ENCODE measurements around the gene NSMCE1. TPM values are rescaled to one million over a fixed set of nuclear protein-coding genes. Genes with fewer than 3 reads are reported as not detected.

The NSMCE1 gene
- total RNA-seq, 1 donor from 2014 or later = 21.2 TPM

DNA sequence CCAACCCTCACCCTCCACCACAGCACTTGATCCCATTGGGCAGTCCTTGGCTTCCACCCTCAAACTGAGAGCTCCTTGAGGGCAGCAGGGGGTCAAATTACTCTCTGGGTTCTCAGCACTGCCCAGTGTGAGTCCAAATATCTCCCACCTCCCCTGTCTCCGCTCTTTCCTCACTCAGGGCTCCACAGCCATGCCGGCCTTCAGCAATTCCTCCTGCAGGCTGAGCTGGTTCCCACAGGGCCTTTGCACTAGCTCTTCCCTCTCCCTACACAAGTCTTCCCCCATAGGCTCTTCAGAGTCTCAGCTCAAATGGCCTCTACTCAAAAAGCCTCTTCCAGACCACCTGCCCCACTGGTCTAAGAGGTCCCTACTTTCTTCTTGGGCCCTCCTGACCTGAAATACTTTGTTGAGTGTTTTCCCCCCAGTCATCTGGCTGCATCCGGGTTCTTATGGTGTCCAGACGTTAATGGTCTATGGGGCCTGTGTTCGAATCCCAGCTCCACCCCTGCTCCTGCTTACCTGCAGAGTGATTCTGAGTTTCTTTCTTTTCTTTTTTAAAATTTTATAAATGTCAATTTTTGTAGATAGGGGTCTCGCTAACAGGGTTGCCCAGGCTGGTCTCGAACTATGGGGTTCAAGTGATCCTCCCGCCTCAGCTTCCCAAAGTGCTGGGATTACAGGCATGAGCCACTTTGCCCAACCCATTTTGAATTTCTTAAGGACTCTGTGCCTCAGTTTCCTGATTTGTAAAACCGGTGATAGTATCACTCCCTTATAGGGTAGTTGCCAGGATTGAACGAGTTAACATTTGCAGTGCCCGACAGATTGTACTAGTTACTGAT lies 44.2 kb upstream of the NSMCE1 start:
- peaks cover 3% of the 10 kb centered on the region for H3K9me3 Mint-ChIP-seq (ENCODE audit: low read depth)
- peaks cover 42% of the 10 kb centered on the region for H3K4me1 Mint-ChIP-seq (ENCODE audit: low read depth)
- peak overlapping the region; percentile 87 for H3K4me3 Mint-ChIP-seq (ENCODE audit: unreplicated experiment)
- no peak for DNase-seq (ENCODE audit: low spot score)
- H3K27me3 Mint-ChIP-seq (ENCODE audit: low read depth) = no peaks in the 10 kb centered on the region
- no peaks in the 10 kb centered on the region for H3K36me3 Mint-ChIP-seq (ENCODE audit: low read depth)
- H3K27ac Mint-ChIP-seq (ENCODE audit: unreplicated experiment) = no peak overlapping the region
- TF ChIP-seq, protein P1, sequence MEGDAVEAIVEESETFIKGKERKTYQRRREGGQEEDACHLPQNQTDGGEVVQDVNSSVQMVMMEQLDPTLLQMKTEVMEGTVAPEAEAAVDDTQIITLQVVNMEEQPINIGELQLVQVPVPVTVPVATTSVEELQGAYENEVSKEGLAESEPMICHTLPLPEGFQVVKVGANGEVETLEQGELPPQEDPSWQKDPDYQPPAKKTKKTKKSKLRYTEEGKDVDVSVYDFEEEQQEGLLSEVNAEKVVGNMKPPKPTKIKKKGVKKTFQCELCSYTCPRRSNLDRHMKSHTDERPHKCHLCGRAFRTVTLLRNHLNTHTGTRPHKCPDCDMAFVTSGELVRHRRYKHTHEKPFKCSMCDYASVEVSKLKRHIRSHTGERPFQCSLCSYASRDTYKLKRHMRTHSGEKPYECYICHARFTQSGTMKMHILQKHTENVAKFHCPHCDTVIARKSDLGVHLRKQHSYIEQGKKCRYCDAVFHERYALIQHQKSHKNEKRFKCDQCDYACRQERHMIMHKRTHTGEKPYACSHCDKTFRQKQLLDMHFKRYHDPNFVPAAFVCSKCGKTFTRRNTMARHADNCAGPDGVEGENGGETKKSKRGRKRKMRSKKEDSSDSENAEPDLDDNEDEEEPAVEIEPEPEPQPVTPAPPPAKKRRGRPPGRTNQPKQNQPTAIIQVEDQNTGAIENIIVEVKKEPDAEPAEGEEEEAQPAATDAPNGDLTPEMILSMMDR (IDR thresholded peaks at IDR 0.05) = no peak

GRCh38 chr16:27311897-27312303 lies 43.3 kb upstream of the NSMCE1 start:
- Mint-ChIP-seq H3K4me1 (ENCODE audit: low read depth) (peaks cover 33% of the 10 kb centered on the region), H3K4me3 (ENCODE audit: unreplicated experiment) (no peak overlapping the region), H3K9me3 (ENCODE audit: low read depth) (peaks cover 3% of the 10 kb centered on the region), H3K27ac (ENCODE audit: unreplicated experiment) (no peak overlapping the region), H3K36me3 (ENCODE audit: low read depth) (no peaks in the 10 kb centered on the region), H3K27me3 (ENCODE audit: low read depth) (no peaks in the 10 kb centered on the region)
- TF ChIP-seq, protein P1 (IDR thresholded peaks at IDR 0.05) = no peak
- DNase-seq (ENCODE audit: low spot score) = peak; percentile 26

DNA sequence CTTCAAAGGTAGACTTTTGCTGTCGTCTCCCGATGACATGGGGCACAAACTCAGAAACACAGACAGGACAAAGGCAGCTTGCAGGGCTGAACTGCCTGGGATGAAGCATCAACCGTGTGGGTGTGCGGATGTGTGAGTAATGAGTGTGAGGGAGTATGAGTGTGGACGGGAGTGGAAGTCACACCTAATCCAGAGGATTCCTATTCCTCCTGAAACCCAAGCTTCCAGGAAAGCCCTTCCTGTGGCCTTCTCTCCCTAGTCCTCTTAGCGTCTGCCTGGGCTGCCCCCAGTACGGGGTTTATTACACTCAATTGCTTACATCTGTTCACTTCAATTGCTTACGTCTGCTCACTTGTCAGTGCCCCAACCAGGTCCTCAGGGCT lies 42.9 kb upstream of the NSMCE1 start:
- Mint-ChIP-seq H3K4me1 (ENCODE audit: low read depth) (peaks cover 29% of the 10 kb centered on the region), H3K27ac (ENCODE audit: unreplicated experiment) (no peak overlapping the region), H3K4me3 (ENCODE audit: unreplicated experiment) (no peak overlapping the region), H3K27me3 (ENCODE audit: low read depth) (no peaks in the 10 kb centered on the region), H3K9me3 (ENCODE audit: low read depth) (peaks cover 3% of the 10 kb centered on the region), H3K36me3 (ENCODE audit: low read depth) (no peaks in the 10 kb centered on the region)
- DNase-seq (ENCODE audit: low spot score) = no peak
- TF ChIP-seq, protein P1 (IDR thresholded peaks at IDR 0.05) = no peak

GRCh38 chr16:27310576-27311447 lies 42.2 kb upstream of the NSMCE1 start:
- Mint-ChIP-seq H3K27me3 (ENCODE audit: low read depth) (no peaks in the 10 kb centered on the region), H3K4me1 (ENCODE audit: low read depth) (peaks cover 23% of the 10 kb centered on the region), H3K4me3 (ENCODE audit: unreplicated experiment) (no peak overlapping the region), H3K27ac (ENCODE audit: unreplicated experiment) (no peak overlapping the region), H3K9me3 (ENCODE audit: low read depth) (peaks cover 3% of the 10 kb centered on the region), H3K36me3 (ENCODE audit: low read depth) (no peaks in the 10 kb centered on the region)
- no peak for DNase-seq (ENCODE audit: low spot score)
- TF ChIP-seq, protein P1 (IDR thresholded peaks at IDR 0.05) = no peak

- Mint-ChIP-seq H3K4me1 (ENCODE audit: low read depth) (peaks cover 10% of the 10 kb centered on the region), H3K27me3 (ENCODE audit: low read depth) (no peaks in the 10 kb centered on the region), H3K9me3 (ENCODE audit: low read depth) (peaks cover 3% of the 10 kb centered on the region), H3K27ac (ENCODE audit: unreplicated experiment) (no peak overlapping the region), H3K4me3 (ENCODE audit: unreplicated experiment) (no peak overlapping the region), H3K36me3 (ENCODE audit: low read depth) (no peaks in the 10 kb centered on the region)
- no peak for DNase-seq (ENCODE audit: low spot score)
- TF ChIP-seq, protein P1 (IDR thresholded peaks at IDR 0.05) = no peak
These were observed 40.2 kb upstream of the NSMCE1 start for GRCh38 chr16:27308792-27309191.
